SK-N-SH (cell line): ENCODE results near the gene TMPRSS9.

Experiments used
- RAD21 ChIP-seq: IDR thresholded peaks from 2 replicates; pipeline ENCODE4 v1.6.1; 2012; ENCODE audit warnings: mild to moderate bottlenecking, low read length
- TAF1 ChIP-seq: IDR thresholded peaks from 2 replicates; pipeline ENCODE4 v1.6.1; 2012; ENCODE audit warnings: low read depth, mild to moderate bottlenecking, low read length, moderate library complexity, borderline replicate concordance

DNA sequence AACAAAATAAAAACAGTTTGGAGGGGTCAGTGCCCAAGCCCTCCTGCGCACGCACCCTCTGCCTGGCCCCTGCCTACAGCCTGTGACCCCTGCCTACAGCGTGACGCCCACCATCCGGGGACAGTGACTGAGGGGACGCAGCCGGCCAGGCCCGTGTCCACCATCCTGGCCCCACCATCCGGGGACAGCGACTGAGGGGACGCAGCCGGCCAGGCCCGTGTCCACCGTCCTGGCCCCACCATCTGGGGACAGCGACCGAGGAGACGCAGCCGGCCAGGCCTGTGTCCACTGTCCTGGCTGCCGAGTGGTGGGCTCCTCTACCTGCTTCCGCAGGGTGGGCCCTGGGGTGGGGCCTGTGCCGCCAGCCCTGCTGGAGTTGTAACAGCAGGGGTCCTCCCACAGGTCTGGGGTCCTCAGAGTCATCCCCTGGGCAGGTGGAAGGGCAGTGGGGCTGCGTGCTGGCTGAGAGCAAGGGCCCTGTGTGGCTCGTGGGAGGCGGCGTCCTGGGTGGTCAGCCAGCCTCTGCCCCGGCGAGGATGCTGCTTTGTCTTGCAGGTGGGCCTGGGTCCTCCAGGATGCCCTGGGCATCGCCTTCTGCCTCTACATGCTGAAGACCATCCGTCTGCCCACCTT lies 17.3 kb upstream of the TMPRSS9 start:
- TF ChIP-seq TAF1 (no peak), RAD21 (no peak)
